ENCODE data around the gene PTPRB.

PTPRB gene

DNA sequence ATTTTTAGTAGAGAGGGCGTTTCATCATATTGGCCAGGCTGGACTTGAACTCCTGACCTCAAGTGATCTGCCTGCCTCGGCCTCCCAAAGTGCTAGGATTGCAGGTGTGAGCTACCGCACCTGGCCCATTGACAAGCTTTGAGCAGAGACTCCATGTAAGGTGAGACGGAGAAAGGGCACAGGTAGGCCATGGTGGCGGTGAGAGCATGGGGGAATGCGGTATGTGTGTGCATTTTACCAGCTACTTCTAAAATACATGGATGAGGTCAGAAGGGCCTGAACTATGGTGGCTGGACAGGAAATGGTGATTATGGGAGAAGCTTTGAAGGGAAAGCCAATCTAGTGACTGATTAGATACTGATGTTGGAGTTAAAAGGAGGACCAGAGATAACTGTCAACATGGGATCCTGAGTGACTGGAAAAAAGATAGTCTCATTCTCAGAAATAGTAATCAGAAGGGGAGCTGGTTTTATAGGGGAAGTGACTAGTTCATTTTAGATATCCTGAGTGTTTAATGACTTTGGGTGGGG lies 21.9 kb upstream of the PTPRB start:
- TF ChIP-seq, protein P1, sequence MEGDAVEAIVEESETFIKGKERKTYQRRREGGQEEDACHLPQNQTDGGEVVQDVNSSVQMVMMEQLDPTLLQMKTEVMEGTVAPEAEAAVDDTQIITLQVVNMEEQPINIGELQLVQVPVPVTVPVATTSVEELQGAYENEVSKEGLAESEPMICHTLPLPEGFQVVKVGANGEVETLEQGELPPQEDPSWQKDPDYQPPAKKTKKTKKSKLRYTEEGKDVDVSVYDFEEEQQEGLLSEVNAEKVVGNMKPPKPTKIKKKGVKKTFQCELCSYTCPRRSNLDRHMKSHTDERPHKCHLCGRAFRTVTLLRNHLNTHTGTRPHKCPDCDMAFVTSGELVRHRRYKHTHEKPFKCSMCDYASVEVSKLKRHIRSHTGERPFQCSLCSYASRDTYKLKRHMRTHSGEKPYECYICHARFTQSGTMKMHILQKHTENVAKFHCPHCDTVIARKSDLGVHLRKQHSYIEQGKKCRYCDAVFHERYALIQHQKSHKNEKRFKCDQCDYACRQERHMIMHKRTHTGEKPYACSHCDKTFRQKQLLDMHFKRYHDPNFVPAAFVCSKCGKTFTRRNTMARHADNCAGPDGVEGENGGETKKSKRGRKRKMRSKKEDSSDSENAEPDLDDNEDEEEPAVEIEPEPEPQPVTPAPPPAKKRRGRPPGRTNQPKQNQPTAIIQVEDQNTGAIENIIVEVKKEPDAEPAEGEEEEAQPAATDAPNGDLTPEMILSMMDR (IDR thresholded peaks at IDR 0.05; ENCODE audit: low read depth, low read length): no peak
- no peak for DNase-seq (ENCODE audit: low read depth in 2 of 2)

DNA sequence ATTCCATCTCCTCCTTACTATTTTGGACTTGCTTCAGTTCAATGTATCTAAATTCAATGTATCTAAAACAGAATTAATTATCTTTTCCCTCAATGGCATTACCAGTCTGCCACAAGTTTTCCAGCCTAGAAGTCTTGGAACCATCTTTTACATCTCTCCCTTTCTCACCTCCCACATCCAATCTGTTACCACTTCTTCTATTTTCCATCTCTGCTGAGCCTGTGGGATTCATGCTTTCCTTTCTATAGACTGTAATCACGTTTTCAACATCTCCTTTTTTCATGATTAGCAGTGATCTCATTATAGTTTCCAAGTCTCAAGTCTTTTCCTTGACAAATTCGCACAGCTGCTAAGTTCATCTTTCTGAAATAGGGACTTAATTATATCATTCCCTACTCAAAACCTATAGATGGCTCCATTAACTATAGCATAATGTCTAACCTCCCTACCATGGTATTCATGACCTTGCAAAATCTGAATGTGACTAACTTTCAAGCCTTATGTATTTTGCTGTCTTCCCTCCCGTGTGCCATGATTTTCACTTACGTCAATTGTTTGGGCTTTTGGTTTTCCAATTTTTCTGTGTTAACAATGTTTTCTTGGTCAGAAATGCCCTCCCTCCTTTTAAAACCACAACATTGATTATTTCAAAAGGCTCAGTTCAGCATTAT lies 20.5 kb upstream of the PTPRB start:
- no peak for DNase-seq (ENCODE audit: low read depth in 2 of 2)
- H3K4me3 ChIP-seq (replicated peaks in 1 of 2; ENCODE audit: low read depth in 2 of 2, low read length in 2 of 2): no peak overlapping the region
- TF ChIP-seq, protein P1 (IDR thresholded peaks at IDR 0.05; ENCODE audit: low read depth, low read length): no peak

More for the DNA sequence above, 21.9 kb upstream of the PTPRB start:
- H3K4me3 ChIP-seq (replicated peaks in 1 of 2; ENCODE audit: low read depth in 2 of 2, low read length in 2 of 2): no peak overlapping the region

GRCh38 chr12:70652451-70652850 lies 15.2 kb upstream of the PTPRB start:
- TF ChIP-seq, protein P1 (IDR thresholded peaks at IDR 0.05; ENCODE audit: low read depth, low read length): no peak
- no peak overlapping the region for H3K4me3 ChIP-seq (replicated peaks in 1 of 2; ENCODE audit: low read depth in 2 of 2, low read length in 2 of 2)
- DNase-seq (ENCODE audit: low read depth in 2 of 2): peak in 1 of 2 donors; percentile 36

DNA sequence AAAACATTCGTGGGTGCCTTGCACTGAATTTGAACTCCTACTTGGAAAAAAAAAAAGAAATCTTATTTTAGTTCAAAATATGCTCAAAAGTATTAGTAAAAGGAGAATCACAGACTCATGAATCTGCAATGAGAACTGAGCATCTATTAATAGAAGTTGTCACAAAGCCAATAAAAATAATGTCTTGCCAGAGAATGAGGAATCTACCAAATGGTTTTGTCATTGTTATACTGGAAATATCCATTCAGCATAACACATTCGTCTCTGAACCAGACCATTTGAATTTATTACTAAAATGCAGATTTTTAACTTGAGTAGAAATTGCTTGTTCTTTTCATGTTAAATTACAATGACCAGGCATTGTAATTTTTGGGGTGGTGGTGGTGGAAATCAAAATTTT lies 11.6 kb upstream of the PTPRB start:
- TF ChIP-seq, protein P1 (IDR thresholded peaks at IDR 0.05; ENCODE audit: low read depth, low read length): no peak
- H3K4me3 ChIP-seq (replicated peaks in 1 of 2; ENCODE audit: low read depth in 2 of 2, low read length in 2 of 2): no peak overlapping the region
- peak; percentile 77 to 87 for DNase-seq (ENCODE audit: low read depth in 2 of 2)

- no peak overlapping the region for H3K4me3 ChIP-seq (replicated peaks in 1 of 2; ENCODE audit: low read depth in 2 of 2, low read length in 2 of 2)
- peak; percentile 17 to 62 for DNase-seq (ENCODE audit: low read depth in 2 of 2)
- TF ChIP-seq, protein P1 (IDR thresholded peaks at IDR 0.05; ENCODE audit: low read depth, low read length): no peak
Observed at GRCh38 chr12:70648191-70648590, 11.0 kb upstream of the PTPRB start.

DNA sequence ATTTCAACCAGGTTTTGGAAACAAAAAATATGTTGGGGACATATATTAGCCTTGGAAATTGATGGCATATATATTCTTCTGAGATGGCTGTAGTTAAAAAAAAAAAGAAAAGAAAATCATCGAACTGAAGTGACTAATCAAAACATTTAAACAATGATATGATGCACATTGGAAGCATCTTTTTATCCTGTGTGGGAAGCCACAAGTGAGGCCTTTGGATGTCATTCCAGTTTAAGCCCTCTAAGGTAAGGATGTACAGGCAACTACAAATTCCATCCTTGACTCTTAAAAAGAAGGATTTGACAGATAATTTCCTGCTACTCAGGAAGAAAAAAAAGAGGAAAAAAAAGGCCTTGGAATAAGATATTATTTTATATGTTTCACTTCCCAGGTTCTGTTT lies 9.6 kb upstream of the PTPRB start:
- TF ChIP-seq, protein P1 (IDR thresholded peaks at IDR 0.05; ENCODE audit: low read depth, low read length): no peak
- H3K4me3 ChIP-seq (replicated peaks in 1 of 2; ENCODE audit: low read depth in 2 of 2, low read length in 2 of 2): no peak overlapping the region
- peak in 1 of 2 donors; percentile 81 for DNase-seq (ENCODE audit: low read depth in 2 of 2)
